ENCODE results near the gene BRD1. TPM values are rescaled to one million over a fixed set of nuclear protein-coding genes. Genes with fewer than 3 reads are reported as not detected.

BRD1 gene
- 22.9 TPM for polyA plus RNA-seq (2013, experiment 1 of 2; ENCODE audit: insufficient read length)
- 22.5 TPM for polyA plus RNA-seq (2013, experiment 2 of 2; ENCODE audit: insufficient read length)

GRCh38 chr22:49827853-49828598 is at the start of gene BRD1:
BRD1 (minus strand) TSS chr22:49827873; CDS start chr22:49824317, 3,556 bp downstream.
- DNase-seq, result peak; percentile 78

GRCh38 chr22:49873228-49873940 is 45.7 kb upstream of the BRD1 start:
- DNase-seq, result no peak

- DNase-seq, result no peak
Measured at GRCh38 chr22:49872347-49872746, 44.7 kb upstream of the BRD1 start.

- DNase-seq, result no peak
Measured at GRCh38 chr22:49871482-49871881, 43.8 kb upstream of the BRD1 start.

GRCh38 chr22:49869845-49870712 is 42.4 kb upstream of the BRD1 start:
- DNase-seq, result no peak

GRCh38 chr22:49869086-49869830 is 41.6 kb upstream of the BRD1 start:
- no peak for DNase-seq

GRCh38 chr22:49867303-49868265 is 39.9 kb upstream of the BRD1 start:
- DNase-seq, result no peak

- DNase-seq, result no peak
Measured at GRCh38 chr22:49866646-49867045, 39.0 kb upstream of the BRD1 start.

GRCh38 chr22:49866134-49866533 is 38.5 kb upstream of the BRD1 start:
- no peak for DNase-seq

- no peak for DNase-seq
Measured at GRCh38 chr22:49865156-49865555, 37.5 kb upstream of the BRD1 start.

GRCh38 chr22:49863931-49864330 is 36.3 kb upstream of the BRD1 start:
- DNase-seq, result no peak

- DNase-seq, result no peak
Measured at GRCh38 chr22:49862496-49862776, 34.8 kb upstream of the BRD1 start.

- DNase-seq, result no peak
Measured at GRCh38 chr22:49861642-49862495, 34.2 kb upstream of the BRD1 start.

GRCh38 chr22:49858827-49859226 is 31.2 kb upstream of the BRD1 start:
- DNase-seq, result no peak

GRCh38 chr22:49856766-49857618 is 29.3 kb upstream of the BRD1 start:
- no peak for DNase-seq

- DNase-seq, result no peak
Measured at GRCh38 chr22:49856343-49856742, 28.7 kb upstream of the BRD1 start.

- no peak for DNase-seq
Measured at GRCh38 chr22:49855251-49855911, 27.7 kb upstream of the BRD1 start.

- peak; percentile 13 for DNase-seq
Measured at GRCh38 chr22:49853981-49854831, 26.5 kb upstream of the BRD1 start.
